Measurements from ENCODE around the gene CHSY3.
A peak's percentile ranks its signal among the peaks of the same experiment; 100 is the strongest.

Gene CHSY3

DNA sequence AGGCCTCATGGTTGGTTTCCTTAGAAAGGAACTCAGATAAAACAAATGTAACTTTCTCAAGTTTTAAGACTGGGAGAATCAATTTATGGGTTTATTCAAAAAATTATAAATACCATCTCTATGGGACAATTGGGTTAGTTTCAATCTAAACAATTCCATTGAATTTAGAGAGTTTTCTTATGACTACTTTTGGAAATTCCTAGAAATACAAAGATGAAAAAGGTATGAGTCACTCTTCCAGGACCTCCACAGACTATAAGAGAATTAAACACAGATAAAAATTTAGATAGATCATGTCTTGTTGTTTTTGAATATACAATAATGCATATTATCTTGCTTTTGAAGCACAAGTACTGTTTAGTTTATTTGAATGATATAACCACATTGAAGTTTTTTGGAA, 188.7 kb downstream of the CHSY3 start:
- no peak for DNase-seq (ENCODE audit: low read depth, low spot score)

DNA sequence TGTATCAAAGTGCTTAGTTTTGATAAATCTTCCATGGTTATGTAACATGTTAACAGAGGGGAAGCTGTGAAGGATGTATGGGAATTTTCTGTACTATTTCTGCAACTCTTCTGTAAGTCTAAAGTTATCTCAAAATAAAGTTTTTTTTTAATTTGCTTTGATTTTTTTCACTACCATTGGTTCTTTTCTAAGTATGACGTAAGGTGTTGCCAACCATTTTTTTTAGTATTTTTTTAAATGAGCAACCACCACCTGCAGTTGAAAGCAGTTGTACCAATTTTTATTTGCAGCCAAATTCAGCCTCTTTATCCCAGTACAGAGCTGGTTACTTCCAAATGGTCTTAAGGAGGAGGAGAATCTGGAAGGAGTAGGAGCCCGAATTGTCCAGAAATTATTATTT, 192.2 kb downstream of the CHSY3 start:
- DNase-seq (ENCODE audit: low read depth, low spot score), result no peak

DNA sequence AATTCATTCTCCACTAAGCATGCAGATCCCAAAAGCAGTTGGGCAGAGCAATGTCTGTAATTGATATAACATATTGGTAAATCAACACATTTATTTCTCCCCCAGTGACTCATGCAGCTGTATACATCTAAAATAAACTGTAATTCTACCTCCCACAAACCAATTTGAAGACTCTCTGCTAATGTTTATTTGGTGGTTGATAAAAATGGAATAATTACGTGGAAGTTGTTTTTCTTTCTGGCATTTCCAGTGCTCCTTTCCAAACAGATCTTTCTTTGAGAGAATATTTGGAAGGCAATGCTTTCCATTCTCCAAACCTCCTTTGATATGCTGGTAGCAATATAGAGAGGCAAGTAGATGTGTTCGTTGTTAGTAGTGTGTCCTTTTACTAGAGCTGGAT, 194.7 kb downstream of the CHSY3 start:
- peak; percentile 11 for DNase-seq (ENCODE audit: low read depth, low spot score)

DNA sequence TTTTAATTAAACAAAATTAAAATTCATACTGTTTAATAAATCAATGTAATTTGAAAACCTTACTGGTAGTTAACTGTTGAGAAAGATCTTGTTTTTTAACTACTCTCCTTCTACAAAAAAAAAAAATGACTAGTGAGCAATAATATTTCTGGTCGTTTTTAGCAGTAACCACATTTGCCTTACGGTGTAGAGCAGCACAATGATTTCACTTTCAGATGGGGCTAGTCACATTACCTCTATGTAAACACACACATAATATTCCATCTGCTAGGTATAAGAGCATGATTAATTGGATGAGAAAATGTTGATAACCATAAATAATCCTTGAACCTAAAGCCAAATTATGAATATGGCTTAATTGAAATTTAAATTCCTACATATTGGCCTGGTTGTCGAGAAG, 198.1 kb downstream of the CHSY3 start:
- no peak for DNase-seq (ENCODE audit: low read depth, low spot score)

DNA sequence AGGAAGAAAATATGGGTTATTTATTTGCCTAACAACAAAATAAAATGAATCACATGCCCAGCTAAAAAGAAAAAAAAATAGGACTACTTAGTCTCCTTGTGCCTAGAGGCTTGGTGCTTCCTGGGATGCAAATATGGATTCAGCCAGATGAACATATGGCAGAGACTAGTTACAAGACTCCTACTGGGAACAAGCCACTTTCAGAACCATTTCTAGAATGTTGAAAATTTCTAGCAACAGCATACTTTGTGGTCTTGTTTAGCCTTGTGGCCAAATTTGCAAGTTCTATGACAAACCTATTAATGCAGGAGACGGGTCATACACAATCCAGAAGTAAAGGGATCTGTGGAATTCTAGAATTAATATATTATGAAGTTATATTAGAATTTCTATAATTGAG, 198.7 kb downstream of the CHSY3 start:
- peak; percentile 31 for DNase-seq (ENCODE audit: low read depth, low spot score)

DNA sequence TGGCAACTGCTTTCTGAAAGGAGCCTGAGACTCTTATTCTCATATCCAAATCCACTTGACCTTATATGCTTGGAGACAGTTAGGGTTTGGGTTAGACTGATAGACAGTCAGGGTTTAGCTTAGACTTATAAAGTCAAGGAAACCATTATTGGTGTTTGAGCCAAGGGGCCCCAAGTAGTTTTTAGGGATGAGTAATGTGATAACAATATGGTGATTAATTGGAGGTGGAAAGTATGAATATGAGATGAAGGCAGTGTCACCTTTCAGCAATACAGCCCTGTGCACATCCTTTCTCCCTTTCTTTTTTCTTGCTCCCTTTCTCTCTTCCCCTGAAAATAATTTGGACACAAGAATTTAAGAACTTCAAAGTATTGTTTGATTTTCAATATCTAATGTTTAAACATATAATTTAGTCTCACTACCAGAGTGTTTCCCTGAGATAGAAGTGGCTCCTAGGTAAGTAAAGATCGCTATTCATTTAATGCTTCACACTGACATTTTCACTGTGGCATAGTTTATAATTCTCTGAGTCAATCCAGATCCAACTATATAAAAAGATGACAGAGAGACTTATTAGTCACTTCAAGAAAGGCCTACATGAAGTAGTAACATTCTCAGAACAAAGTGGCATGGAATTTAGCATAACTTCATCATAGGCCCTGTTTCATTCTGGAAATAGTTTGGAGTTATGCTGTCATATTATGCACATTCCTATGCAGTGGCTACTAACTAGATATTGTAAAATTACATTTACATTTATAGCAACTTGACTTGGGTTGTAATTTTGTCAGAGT, 200.8 kb downstream of the CHSY3 start:
- DNase-seq (ENCODE audit: low read depth, low spot score), result peak; percentile 15

DNA sequence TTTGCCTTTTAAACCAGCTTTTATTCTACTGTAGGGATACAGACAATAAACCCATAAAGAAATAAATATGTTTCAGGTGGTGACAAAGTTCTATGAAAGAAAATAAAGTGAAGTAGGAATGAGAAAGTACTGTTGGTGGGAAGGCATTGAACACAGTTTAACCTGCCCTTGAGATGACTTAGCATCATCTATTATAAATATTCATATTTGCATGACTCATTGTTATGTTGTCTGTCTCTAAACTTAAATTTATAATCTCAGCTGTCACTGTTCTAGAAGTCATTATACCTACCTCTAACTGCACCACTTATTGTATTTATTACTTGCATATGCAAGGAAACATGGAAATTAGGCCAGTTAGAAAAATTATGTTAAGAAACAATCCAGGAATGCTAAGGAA, 202.2 kb downstream of the CHSY3 start:
- DNase-seq (ENCODE audit: low read depth, low spot score), result no peak

DNA sequence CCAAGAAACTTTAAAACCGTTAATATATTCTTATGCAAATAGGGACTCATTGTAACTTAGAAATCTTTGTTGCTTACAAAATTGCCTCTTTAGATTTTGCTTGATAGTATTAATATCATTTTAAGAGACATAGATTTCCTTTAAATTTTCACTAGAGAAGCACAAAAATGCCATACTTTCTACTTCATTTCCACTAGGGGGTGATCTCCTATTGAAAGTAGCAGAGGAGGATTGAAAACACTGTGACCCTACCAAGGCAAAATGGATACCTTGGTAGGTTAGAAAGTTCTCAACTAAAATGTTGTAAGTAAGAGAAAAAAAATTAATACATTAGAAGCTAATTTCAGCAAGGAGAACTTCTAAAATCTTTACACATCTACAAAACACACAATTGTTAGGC, 204.9 kb downstream of the CHSY3 start:
- peak; percentile 54 for DNase-seq (ENCODE audit: low read depth, low spot score)

DNA sequence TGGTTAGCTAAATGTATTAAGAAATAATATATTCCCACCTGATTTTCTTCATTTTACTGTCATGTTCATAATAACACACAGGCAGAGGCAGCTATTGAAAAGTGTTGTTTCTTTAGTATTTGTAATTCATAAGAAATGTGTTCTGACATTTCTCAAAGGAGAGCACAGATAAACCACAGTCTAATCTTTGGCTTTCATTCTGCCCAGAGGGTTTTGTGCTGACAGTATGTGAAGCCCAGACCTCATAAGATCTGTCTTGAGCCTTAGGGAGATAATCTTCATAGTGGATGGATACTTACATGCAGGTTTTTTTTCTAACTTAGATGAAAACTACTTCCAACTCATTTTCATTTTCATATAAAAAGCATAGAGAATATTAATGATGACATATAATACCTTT, 206.1 kb downstream of the CHSY3 start:
- DNase-seq (ENCODE audit: low read depth, low spot score), result no peak

DNA sequence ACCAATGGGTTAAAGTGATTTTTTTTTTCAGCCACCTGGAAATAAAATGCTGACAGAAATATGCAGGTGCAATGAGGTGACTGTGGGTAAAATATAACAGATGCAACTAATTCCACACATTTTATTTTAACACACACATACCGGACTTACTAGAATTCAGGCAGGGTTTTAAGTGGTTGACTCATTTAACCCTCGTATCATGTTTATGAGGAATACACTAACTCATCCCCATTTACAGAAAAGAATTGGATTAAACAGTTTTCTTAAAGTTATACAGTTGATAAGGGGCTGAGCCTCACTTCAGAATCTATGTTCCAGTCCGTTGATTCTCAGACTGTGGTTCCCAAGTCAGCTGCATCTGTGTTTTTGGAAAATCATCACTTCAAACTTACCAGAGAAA, 207.5 kb downstream of the CHSY3 start:
- no peak for DNase-seq (ENCODE audit: low read depth, low spot score)

DNA sequence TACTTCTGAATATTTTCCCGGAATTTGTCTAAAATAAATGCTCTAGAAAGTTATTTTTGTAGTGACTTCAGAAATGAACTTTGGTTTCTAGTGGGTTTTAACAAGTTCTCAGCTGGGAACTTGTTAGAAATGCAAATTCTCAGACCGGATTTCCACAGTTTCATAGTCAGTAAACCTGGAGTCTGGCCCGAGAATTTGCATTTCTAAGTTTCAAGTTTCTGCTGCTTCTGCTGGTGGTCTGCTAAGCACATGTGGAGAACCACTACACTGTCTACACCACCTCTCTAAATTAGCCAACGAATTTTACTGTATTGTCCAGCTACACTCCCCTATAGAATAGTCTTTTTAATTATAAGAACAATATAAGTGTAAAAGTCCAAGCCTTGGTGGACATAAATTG, 208.0 kb downstream of the CHSY3 start:
- no peak for DNase-seq (ENCODE audit: low read depth, low spot score)

DNA sequence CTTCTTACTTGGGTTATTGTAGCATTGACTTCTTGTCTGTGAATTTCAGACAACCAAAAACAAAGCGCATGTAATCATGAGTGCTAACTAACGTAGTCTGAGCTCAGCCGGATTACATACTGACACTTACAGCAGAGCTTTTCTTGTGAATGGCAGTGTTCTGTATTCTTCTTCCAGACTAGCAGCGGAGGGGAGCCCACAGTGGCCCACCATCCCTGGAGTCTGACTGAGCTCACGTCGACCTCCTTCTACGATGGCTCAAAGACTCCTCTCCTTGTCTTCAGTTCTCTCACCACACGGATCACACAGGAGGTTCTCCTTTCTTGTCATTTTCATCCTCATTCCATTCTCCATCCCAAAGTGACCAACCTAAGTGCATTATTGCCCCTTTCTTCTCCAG, 211.4 kb downstream of the CHSY3 start:
- DNase-seq (ENCODE audit: low read depth, low spot score), result peak; percentile 12

DNA sequence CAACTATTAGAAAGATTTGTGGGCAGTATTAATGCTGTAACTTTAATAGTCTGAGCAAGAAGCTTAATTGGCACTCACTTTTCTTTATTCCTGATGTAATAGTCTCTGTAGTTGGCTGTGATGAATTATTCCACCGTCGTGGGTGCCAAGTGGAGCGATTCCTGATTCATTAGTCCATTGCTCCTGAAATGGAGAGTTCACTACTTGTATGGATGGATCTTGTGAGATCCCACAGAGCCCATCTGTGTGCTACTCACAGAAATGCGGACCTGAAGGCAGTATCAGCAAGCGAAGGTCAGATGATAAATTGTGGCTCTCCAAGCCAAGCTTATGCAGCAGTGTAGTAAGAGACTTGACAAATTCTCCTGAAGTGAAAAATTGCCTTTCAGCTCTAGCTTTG, 212.2 kb downstream of the CHSY3 start:
- DNase-seq (ENCODE audit: low read depth, low spot score), result peak; percentile 14

DNA sequence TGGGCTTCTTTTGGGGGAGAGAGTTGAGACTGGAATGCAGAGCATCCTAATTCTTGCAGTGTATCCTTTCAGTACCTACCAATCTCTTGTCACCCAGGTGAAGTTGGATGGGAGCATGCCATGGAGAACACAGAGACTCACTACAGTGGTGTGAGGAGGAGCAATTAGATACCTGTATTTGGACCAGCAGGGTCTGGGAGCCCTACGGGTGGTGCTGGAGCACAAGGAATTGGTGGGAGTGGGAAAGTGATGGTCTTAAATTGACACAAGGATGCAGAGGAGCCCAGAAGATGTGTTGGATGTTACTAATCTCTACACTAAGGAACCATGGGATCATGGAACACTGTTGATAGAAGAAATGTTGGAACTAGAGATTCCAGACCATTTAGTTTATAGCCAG, 212.7 kb downstream of the CHSY3 start:
- no peak for DNase-seq (ENCODE audit: low read depth, low spot score)

DNA sequence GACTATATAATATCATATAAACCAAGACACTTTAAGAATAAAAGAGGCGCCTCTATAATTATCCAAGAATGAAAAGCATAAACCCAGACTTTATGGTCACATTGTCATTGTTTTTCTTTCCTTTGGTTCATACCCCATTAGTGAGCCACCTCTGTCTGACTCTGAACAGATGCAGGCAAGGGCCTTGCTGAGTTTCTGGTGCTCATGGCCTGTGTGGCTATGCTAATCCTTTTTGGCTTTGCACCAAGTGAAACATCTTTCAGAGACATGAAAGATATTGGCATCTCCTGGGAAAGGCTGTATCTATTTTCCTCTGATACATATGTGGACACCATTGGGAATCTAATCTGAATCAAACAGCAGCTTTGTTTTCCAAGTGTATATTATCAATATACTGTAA, 222.5 kb downstream of the CHSY3 start:
- peak; percentile 29 for DNase-seq (ENCODE audit: low read depth, low spot score)

DNA sequence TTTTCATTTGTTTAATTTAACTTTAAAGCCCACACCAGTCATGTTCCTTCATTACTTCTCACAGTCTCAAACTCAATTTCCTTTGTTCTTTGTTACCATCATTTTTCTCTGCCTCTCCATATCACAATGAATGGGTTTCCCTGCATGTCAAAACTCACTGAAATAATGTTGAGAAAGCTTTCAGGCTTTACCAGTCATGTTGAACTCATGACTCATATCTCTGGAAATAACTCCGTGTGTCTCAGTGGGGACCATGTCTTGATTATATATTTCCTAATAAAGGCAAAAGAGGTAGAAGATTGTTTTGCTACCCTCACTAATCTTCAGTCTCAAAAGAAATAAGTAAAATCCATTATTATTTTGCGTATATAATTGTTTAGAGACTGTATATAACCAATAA, 231.2 kb downstream of the CHSY3 start:
- DNase-seq (ENCODE audit: low read depth, low spot score), result peak; percentile 74

DNA sequence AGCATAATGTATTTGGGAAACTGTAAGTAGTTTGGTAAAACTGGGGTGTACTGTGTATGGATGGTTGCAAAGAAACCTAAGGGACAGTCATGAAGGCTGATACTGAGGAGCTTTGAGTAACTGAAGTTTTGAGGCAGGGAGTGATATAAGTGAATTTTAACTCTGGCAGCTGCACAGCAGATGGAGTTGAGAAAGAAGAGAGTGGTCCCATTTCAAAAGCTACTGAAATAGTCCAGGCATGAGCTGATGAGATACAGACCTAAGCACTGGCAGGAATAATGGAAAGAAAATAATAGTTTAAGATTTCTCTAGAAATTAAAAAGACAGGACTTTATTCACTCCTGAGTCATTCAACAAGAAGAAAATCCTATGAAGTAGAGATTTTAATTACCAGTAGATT, 232.0 kb downstream of the CHSY3 start:
- no peak for DNase-seq (ENCODE audit: low read depth, low spot score)

DNA sequence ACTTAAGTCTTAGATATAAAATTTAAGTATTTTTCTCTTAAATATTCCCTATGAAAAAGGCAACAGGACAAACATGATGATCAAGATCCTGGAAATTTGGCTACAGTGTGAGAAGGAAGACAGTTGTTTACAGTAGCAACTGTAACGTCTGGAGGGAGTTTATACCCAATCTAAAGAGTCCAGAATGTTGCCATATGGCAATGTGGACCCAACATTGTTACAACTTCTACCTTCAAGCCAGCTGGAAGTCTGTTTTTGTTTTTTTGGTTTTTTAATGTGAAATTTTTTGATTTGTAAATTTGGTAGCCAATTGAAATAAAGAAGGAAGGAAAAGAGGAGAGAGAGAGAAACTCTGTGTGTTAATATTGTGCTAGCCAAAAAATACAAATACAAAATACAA, 233.4 kb downstream of the CHSY3 start:
- no peak for DNase-seq (ENCODE audit: low read depth, low spot score)

DNA sequence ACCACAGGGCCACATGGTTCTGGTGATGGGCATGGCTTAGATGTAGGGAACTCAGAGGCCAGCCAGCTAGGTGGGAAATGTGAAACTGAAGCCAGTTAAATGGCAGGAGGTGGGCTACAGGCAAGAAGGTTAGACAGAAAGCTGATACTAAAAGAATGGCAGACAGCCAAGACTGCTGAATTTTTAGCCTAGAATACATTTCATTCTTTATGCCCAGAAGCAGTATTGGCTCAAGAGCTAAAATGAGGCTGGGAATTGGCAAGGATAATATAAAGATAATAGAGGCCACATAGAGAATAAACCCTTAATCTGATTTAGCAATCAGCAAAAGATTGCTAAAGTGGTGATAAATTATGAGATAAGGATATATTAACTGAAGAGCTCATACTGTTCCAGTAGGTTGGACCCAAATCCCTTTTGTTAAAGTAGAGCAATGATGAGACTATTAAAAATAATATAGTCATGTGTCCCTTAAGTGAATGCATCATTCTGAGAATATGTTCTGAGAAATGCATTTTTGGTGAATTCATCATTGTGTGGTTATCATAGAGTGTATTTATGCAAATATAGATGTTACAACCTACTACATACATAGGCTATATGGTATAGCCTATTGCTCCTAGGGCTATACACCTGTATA, 234.3 kb downstream of the CHSY3 start:
- peak; percentile 48 for DNase-seq (ENCODE audit: low read depth, low spot score)

DNA sequence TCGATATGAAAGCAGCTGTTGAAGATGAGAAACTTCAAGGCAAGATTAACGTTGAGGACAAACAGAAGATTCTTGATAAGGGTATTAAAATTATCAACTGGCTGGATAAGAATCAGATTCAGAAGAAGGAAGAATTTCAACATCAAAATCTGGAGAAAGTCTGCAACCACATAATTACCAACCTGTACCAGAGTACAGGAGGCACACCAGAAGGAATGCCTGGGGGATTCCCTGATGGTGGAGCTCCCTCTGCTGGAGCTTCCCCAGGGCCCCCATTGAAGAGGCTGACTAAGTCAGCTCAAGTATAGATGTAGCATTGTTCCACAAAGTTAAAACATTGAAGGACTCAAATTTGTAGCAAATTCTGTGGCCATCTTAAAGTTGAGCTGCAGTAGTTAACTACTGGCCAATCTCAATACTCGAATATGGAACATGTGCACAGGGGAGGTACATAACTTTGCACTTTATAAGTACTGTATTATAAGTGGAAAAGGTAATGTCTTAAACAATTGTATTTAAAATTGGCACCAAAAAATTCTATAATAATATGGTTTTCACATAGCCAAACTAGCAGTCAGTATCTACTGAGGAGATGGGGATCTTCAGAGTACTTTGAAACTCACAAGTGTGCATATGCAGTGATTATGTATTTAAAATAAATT, 237.5 kb downstream of the CHSY3 start:
- DNase-seq (ENCODE audit: low read depth, low spot score), result peak; percentile 65

DNA sequence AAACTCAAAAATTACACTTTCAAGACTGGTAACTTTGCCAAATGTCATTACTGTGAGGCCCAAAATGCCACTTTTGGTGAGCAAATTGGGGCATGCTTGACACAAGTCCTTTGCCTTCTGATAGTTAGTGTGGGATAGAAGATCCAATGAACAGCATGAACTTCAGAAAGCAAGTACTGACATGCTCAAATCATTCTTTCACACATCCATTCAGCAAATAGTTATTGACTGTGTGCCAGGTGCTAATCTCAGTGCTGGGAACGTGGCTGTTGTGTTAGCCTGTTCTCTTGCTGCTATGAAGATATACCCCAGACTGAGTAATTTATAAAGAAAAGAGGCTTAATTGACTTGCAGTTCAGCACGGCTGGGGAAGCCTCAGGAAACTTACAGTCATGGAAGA, 247.0 kb downstream of the CHSY3 start:
- DNase-seq (ENCODE audit: low read depth, low spot score), result peak; percentile 23

DNA sequence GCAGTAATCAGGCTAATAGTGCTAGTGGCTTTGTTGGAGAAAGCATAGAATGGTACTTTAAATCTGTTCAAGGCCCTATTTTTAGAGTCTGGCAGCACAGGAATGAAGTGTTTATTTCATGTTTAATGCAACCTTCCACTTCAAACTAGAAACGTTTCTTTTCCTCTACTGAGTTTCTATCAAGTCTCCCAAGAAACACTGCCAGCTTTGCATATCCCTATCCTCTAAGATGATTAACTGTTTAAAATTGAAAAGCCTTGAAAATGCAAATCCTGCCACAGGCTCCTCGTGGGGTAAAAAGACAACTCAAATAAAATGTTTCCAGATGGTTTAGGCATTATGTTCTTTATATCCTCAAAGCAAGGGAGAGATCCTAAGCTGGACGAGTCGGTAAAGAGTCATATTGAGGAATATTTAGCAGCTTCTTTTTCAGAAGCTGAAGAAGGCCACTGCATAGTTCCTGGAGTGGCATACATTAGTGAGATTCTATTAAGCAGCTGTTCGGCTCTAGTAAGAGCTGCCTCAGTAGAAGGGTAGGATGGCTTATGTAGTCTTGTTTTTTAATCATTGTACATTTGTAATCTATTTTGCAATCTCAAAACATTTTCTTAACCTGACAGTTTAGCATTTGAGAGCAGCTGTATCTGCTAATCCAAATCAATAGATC, 251.2 kb downstream of the CHSY3 start:
- peak; percentile 16 for DNase-seq (ENCODE audit: low read depth, low spot score)
